Choroid plexus epithelial cell (primary cell): ENCODE data around the gene C3orf62.

Experiments
- DNase-seq: peaks from one replicate; pipeline ENCODE4 v3.0.0-alpha.2; 2010; ENCODE audit warnings: low read depth
- H3K4me3 ChIP-seq: 2 replicates; pipeline ENCODE4 v1.5.1; 2011; ENCODE audit warnings: low read depth, mild to moderate bottlenecking, control low read depth, low read length, moderate library complexity
- CTCF ChIP-seq: conservative IDR thresholded peaks from 2 replicates; pipeline ENCODE4 v1.5.1; 2011; ENCODE audit warnings: low read depth, mild to moderate bottlenecking, control low read depth, inconsistent platforms, low read length, moderate library complexity

The C3orf62 gene

GRCh38 chr3:49305608-49306007, 28.6 kb upstream of the C3orf62 start:
- no peak for TF ChIP-seq CTCF
- no peak for DNase-seq
- no peak overlapping the region for H3K4me3 ChIP-seq

GRCh38 chr3:49302613-49303012, 25.6 kb upstream of the C3orf62 start:
- no peak overlapping the region for H3K4me3 ChIP-seq
- TF ChIP-seq CTCF, result no peak
- no peak for DNase-seq

GRCh38 chr3:49300595-49300994, 23.6 kb upstream of the C3orf62 start:
- no peak overlapping the region for H3K4me3 ChIP-seq
- DNase-seq, result no peak
- TF ChIP-seq CTCF, result no peak

GRCh38 chr3:49298511-49298910, 21.5 kb upstream of the C3orf62 start:
- no peak overlapping the region for H3K4me3 ChIP-seq
- DNase-seq, result no peak
- TF ChIP-seq CTCF, result no peak

GRCh38 chr3:49296781-49297411, 19.9 kb upstream of the C3orf62 start:
- no peak for TF ChIP-seq CTCF
- DNase-seq, result peak; percentile 71
- H3K4me3 ChIP-seq, result no peak overlapping the region

- no peak overlapping the region for H3K4me3 ChIP-seq
- peak; percentile 55 for DNase-seq
- TF ChIP-seq CTCF, result peak; percentile 73
These were observed 18.5 kb upstream of the C3orf62 start for GRCh38 chr3:49295489-49296058.

- no peak for DNase-seq
- H3K4me3 ChIP-seq, result no peak overlapping the region
- TF ChIP-seq CTCF, result no peak
These were observed 17.3 kb upstream of the C3orf62 start for GRCh38 chr3:49294343-49294742.
